K562 (cell line): ENCODE data around the gene MXRA7. TPM values are rescaled to one million over a fixed set of nuclear protein-coding genes. Genes with fewer than 3 reads are reported as not detected.

Experiments
- ARNT ChIP-seq, 2 experiments: fragments of 450-650 bp; IDR thresholded peaks; 2 replicates each; pipeline ENCODE4 v1.6.1; 2016; ENCODE audit warnings: mild to moderate bottlenecking in 1 of 2
- ATF3 ChIP-seq, 2 experiments: fragments of 450-650 bp in 1 of 2; sonication (generic) in 1 of 2; formaldehyde crosslinking in 1 of 2; IDR thresholded peaks in 1 of 2; conservative IDR thresholded peaks in 1 of 2; 2 replicates each; pipeline versions ENCODE4 v1.6.1 to v1.8.1; 2016 to 2023; ENCODE audit warnings: mild to moderate bottlenecking in 2 of 2, moderate library complexity in 2 of 2, inconsistent platforms in 1 of 2, missing genetic modification reagents in 1 of 2
- CTCF ChIP-seq, 3 experiments: IDR thresholded peaks in 2 of 3; conservative IDR thresholded peaks in 1 of 3; 2 replicates each; pipeline ENCODE4 v1.5.1; 2011 to 2012; ENCODE audit warnings: low read length in 3 of 3, mild to moderate bottlenecking in 3 of 3, control low read depth in 2 of 3, improper control_type of control experiment in 1 of 3, inconsistent platforms in 1 of 3, low read depth in 1 of 3, mixed read lengths in 1 of 3, moderate library complexity in 1 of 3; ENCODE audit not compliant: insufficient read depth in 2 of 3
- FIP1L1 ChIP-seq: fragments of 200-400 bp; formaldehyde crosslinking; IDR thresholded peaks from 2 replicates; pipeline ENCODE4 v1.6.1; 2018; ENCODE audit warnings: mild to moderate bottlenecking, low read depth, low read length; ENCODE audit not compliant: poor library complexity, severe bottlenecking
- FOXK2 ChIP-seq, 2 experiments: fragments of 450-650 bp; IDR thresholded peaks in 1 of 2; conservative IDR thresholded peaks in 1 of 2; 2 replicates each; pipeline ENCODE4 v1.6.1; 2016; ENCODE audit warnings: low read depth in 2 of 2, mild to moderate bottlenecking in 1 of 2
- FUS ChIP-seq: fragments of 200-400 bp; formaldehyde crosslinking; optimal IDR thresholded peaks from 2 replicates; pipeline ENCODE3; 2017; ENCODE audit warnings: low read depth, low read length
- HNRNPK ChIP-seq: fragments of 200-400 bp; formaldehyde crosslinking; IDR thresholded peaks from one replicate; pipeline ENCODE4 v1.6.1; 2018; ENCODE audit warnings: mild to moderate bottlenecking, low read depth, low read length; ENCODE audit not compliant: poor library complexity, severe bottlenecking
- ILF3 ChIP-seq: fragments of 450-650 bp; IDR thresholded peaks from 2 replicates; pipeline ENCODE4 v1.6.1; 2018; ENCODE audit warnings: antibody characterized with exemption, mild to moderate bottlenecking, moderate library complexity, borderline replicate concordance
- MEF2A ChIP-seq: IDR thresholded peaks from 2 replicates; pipeline ENCODE4 v1.6.1; 2011; ENCODE audit warnings: low read depth, mild to moderate bottlenecking, low read length, moderate library complexity; ENCODE audit not compliant: control insufficient read depth
- MYBL2 ChIP-seq, 2 experiments: fragments of 450-650 bp in 1 of 2; sonication (generic) in 1 of 2; formaldehyde crosslinking in 1 of 2; IDR thresholded peaks; 2 replicates each; pipeline versions ENCODE4 v1.6.1 to v1.8.1; 2017 to 2022; ENCODE audit warnings: borderline replicate concordance in 1 of 2, inconsistent platforms in 1 of 2, low read depth in 1 of 2, mild to moderate bottlenecking in 1 of 2, missing genetic modification reagents in 1 of 2, moderate library complexity in 1 of 2
- POLR2B ChIP-seq: fragments of 450-650 bp; IDR thresholded peaks from 2 replicates; pipeline ENCODE4 v1.6.1; 2018; ENCODE audit warnings: low read depth; ENCODE audit not compliant: partially characterized antibody
- SPI1 ChIP-seq: IDR thresholded peaks from 2 replicates; pipeline ENCODE4 v1.6.1; 2011; ENCODE audit warnings: low read depth, low read length, control low read depth, borderline replicate concordance
- TOE1 ChIP-seq, 2 experiments: fragments of 450-650 bp in 1 of 2; sonication (generic) in 1 of 2; formaldehyde crosslinking in 1 of 2; IDR thresholded peaks; 2 replicates each; pipeline versions ENCODE4 v1.7.1 to v1.8.0; 2016 to 2022; ENCODE audit warnings: borderline replicate concordance in 2 of 2, mild to moderate bottlenecking in 2 of 2, antibody characterized with exemption in 1 of 2, inconsistent platforms in 1 of 2, low read depth in 1 of 2, missing genetic modification reagents in 1 of 2, moderate library complexity in 1 of 2
- ZNF384 ChIP-seq: IDR thresholded peaks from 2 replicates; pipeline ENCODE4 v1.6.1; 2012; ENCODE audit warnings: low read depth, low read length, improper control_type of control experiment
- polyA plus RNA-seq, 8 experiments: library from polyadenylated mRNA; depleted of rRNA in 4 of 8; stranded (reverse) in 5 of 8; unstranded in 3 of 8; fragments of >200 nt; fragmentation: Nextera tagmentation in 2 of 8; fragmentation: Illumina TruSeq in 1 of 8; extraction: Ambion mirVana in 2 of 8; extraction: Trizol in 1 of 8; gene quantifications; 2 replicates each; pipeline versions ENCODE4 v1.2.1 to v1.2.3, GENCODE V29; 2011 to 2014; ENCODE audit warnings: inconsistent platforms in 1 of 8, missing spikeins in 1 of 8
- total RNA-seq, 7 experiments: library from RNA; depleted of rRNA in 6 of 7; stranded (reverse); fragments of >200 nt in 6 of 7; fragmentation: Illumina TruSeq in 2 of 7; extraction: Trizol in 2 of 7; gene quantifications; 2 replicates each; pipeline versions ENCODE4 v1.2.1 to v1.2.3, GENCODE V29; 2011 to 2021; ENCODE audit warnings: low replicate concordance in 1 of 7
- TF ChIP-seq, protein P1 (sequence below): fragments of 450-650 bp; IDR thresholded peaks from 2 replicates; pipeline ENCODE4 v1.6.1; 2017; ENCODE audit warnings: antibody characterized with exemption, mild to moderate bottlenecking
- TF ChIP-seq, protein P2 (sequence below): IDR thresholded peaks from 2 replicates; pipeline ENCODE4 v1.6.1; 2011; ENCODE audit not compliant: insufficient read length; ENCODE audit errors: extremely low read depth

The MXRA7 gene
- total and polyA plus RNA-seq, 9 of the 15 experiments (the other 6 are each of a cell fraction or from before 2014, with no cell fraction given) = 2.6 to 38.4 (median 14.3) TPM

DNA sequence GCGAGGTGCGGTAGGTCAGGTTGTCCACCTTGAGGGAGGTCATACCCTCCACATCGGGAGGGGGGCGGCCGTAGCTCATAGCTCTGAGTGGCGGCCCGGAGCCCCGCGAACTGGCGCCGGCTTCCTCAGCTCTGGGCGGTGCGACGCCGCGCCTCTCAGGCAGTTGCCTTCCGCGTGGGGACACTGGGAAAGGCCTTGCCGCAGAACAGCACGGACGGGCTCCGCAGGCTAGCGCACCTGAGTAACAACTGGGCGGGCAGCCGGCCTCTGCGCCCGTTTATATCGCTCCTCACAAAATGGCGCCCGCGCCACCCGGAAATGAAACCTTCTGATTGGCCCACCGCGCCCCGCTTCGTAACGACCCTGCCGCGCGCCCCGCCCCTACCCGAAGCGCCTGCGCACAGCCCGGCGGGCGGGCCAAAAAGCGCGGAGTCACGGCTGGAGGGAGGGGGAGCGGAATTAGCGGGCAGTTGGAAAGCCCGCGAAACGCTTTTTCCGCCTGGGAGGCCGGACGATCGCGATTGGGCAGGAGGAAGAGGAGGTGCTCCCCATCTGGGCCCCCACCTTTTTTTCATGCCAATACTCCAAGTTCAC is 26.4 kb upstream of the MXRA7 start, which contains the start of gene SRSF2 (continued):
- TF ChIP-seq, protein P1, sequence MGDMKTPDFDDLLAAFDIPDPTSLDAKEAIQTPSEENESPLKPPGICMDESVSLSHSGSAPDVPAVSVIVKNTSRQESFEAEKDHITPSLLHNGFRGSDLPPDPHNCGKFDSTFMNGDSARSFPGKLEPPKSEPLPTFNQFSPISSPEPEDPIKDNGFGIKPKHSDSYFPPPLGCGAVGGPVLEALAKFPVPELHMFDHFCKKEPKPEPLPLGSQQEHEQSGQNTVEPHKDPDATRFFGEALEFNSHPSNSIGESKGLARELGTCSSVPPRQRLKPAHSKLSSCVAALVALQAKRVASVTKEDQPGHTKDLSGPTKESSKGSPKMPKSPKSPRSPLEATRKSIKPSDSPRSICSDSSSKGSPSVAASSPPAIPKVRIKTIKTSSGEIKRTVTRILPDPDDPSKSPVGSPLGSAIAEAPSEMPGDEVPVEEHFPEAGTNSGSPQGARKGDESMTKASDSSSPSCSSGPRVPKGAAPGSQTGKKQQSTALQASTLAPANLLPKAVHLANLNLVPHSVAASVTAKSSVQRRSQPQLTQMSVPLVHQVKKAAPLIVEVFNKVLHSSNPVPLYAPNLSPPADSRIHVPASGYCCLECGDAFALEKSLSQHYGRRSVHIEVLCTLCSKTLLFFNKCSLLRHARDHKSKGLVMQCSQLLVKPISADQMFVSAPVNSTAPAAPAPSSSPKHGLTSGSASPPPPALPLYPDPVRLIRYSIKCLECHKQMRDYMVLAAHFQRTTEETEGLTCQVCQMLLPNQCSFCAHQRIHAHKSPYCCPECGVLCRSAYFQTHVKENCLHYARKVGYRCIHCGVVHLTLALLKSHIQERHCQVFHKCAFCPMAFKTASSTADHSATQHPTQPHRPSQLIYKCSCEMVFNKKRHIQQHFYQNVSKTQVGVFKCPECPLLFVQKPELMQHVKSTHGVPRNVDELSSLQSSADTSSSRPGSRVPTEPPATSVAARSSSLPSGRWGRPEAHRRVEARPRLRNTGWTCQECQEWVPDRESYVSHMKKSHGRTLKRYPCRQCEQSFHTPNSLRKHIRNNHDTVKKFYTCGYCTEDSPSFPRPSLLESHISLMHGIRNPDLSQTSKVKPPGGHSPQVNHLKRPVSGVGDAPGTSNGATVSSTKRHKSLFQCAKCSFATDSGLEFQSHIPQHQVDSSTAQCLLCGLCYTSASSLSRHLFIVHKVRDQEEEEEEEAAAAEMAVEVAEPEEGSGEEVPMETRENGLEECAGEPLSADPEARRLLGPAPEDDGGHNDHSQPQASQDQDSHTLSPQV = no peak
- TF ChIP-seq ZNF384 (peak; percentile 77; the same call in 1 of the 2 replicates), ATF3 (IDR thresholded peaks at IDR 0.05) (no peak), ATF3 (CRISPR knock-in tag; conservative IDR thresholded peaks at IDR 0.05) (0 out of 2 replicates have a peak, but pooled peaks have one; percentile 66), MYBL2 (IDR thresholded peaks at IDR 0.05; ENCODE audit: low read depth) (peak; percentile 92), MYBL2 (CRISPR knock-in tag; IDR thresholded peaks at IDR 0.05; ENCODE audit: borderline replicate concordance) (no peak), TOE1 (IDR thresholded peaks at IDR 0.05; ENCODE audit: borderline replicate concordance) (0 out of 2 replicates have a peak, but pooled peaks have one; percentile 10), TOE1 (CRISPR knock-in tag; IDR thresholded peaks at IDR 0.05; ENCODE audit: borderline replicate concordance, low read depth) (peak; percentile 95), FUS (peak; percentile 88), HNRNPK (no peak), CTCF (IDR thresholded peaks at IDR 0.05 in 2 of 3, conservative IDR thresholded peaks at IDR 0.05 in 1 of 3; ENCODE audit: insufficient read depth in 2 of 3, low read depth in 1 of 3, low read length in 3 of 3) (0 out of 6 replicates have a peak, but pooled peaks of 1 of the 3 experiments have one; percentile 3), FOXK2 (conservative IDR thresholded peaks at IDR 0.05 in 1 of 2, IDR thresholded peaks at IDR 0.05 in 1 of 2; ENCODE audit: low read depth in 2 of 2) (peak; percentile 77 to 80; a peak in 2 of 4 replicates), ARNT (IDR thresholded peaks at IDR 0.05) (0 out of 4 replicates have a peak, but pooled peaks of 1 of the 2 experiments have one; percentile 28), ILF3 (peak; percentile 47; the same call in 1 of the 2 replicates), SPI1 (0 out of 2 replicates have a peak, but pooled peaks have one; percentile 20), MEF2A (no peak), FIP1L1 (peak; percentile 99), POLR2B (peak; percentile 99)
- TF ChIP-seq, protein P2, sequence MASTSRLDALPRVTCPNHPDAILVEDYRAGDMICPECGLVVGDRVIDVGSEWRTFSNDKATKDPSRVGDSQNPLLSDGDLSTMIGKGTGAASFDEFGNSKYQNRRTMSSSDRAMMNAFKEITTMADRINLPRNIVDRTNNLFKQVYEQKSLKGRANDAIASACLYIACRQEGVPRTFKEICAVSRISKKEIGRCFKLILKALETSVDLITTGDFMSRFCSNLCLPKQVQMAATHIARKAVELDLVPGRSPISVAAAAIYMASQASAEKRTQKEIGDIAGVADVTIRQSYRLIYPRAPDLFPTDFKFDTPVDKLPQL = peak; percentile 91
